ENCODE results near the gene PI16. TPM values are rescaled to one million over a fixed set of nuclear protein-coding genes. Genes with fewer than 3 reads are reported as not detected.

Gene PI16
- total RNA-seq, 1 experiment from 2014 or later = 0.07 TPM

- DNase-seq (ENCODE audit: extremely low read depth, low read depth) = peak; percentile 88
Measured at GRCh38 chr6:36997811-36998722, 43.5 kb downstream of the PI16 start.

DNA sequence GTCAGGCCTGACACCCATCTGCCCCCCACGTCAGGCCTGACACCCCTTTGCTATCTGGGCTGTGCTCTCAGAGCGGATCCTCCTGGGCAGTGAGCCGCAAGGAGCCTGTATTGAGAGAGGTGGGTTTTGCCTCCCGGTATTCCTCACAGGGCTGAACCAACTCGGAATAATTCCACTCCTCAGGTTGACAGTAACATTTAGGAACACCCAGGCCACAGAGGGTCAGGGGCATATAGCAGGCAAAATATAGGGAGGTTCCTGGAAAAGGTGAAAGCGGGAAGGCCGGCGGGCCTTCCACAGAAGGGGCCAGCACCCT lies 44.1 kb downstream of the PI16 start:
- DNase-seq (ENCODE audit: extremely low read depth, low read depth) = no peak

DNA sequence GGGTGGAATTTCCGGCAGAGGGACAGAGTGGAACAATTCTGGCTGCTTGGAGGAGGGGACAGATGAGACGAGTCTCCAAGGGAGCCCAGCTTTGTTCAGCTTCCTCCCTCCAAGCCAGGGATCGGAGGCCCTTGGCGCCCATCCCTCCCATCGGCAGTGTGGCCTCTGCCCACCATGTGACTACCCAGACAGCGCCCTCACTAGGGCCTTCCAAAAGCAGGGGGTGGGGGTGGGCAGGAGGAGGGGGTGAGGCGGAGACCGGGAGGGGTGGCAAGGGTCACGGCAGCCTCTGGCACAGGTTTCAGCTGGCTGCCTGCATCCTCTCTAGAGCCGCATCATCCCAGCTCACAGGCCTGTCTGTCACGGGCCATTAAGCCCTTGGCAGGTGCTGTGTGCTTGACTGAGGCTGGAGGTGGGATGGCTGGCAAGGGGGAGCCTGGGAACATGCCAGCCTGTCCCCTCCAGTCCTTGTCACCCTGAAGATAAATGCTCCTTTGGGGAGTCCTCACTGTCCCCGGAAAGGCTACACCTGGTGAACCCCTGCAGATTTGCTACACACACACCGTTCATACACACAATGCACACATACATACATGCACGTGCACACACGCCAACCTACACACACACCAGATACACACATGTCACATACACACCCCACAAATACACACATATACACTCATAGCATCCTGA lies 44.7 kb downstream of the PI16 start:
- no peak for DNase-seq (ENCODE audit: extremely low read depth, low read depth)

DNA sequence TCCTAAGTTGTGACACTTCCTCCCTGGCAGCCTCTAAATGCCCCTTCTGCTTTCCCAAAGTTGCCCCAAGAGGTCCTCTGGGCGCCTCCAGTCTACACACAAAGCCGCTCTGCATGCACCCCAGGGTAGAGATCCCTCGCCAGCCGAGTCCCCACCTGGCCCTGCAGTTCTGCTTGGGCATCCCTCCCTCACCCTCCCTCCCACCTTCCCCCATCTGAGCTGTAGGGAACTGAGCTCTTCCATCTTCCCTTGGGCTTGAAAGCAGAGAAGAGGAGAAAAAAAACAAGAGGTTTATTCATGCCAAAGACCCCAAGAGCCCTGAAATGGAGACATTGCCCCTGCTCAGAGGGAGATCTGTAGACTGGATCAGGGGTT lies 45.2 kb downstream of the PI16 start:
- no peak for DNase-seq (ENCODE audit: extremely low read depth, low read depth)

GRCh38 chr6:37004044-37004980 lies 49.8 kb downstream of the PI16 start:
- DNase-seq (ENCODE audit: extremely low read depth, low read depth) = no peak

DNA sequence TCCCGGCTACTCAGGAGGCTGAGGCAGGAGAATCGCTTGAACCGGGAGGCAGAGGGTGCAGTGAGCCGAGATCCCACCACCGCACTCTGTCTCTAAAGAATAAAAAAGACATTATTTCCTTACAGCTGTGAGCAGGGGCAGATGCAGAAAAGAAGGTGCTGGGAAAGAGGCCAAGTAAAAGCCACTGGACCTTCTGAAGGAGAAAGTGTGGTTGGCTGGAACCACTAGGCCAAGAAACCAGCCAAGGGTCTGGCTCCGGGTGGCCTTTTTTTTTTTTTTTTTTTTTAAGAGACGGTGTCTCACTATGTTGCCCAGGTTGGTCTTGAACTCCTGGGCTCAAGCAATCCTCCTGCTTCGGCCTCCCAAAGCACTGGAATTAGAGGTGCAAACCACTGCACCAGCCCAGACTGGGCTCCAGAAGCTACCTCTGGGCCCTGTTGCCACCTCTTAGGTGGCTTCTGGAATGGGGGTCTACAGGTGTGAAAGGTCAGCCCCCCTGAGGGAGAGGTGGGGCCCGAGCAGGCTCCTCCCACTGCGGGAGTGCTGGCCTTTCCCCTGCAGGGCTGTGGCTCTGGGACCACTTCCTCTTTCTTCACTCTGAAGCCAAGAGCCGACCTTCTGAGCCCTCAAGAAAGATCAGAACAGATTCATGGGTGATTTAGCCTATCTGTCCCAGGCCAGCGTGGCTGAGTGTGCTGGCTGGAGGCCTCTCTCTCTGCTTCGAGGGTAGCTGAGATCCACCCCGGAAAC lies 50.7 kb downstream of the PI16 start, which contains the start of gene FGD2:
Gene FGD2, plus strand, starts transcription at position 595 of the 750 bp plus-strand sequence. CDS start 163 bp downstream, outside the sequence.
- DNase-seq (ENCODE audit: extremely low read depth, low read depth) = no peak

- DNase-seq (ENCODE audit: extremely low read depth, low read depth) = no peak
Measured at GRCh38 chr6:37005827-37006567, 51.5 kb downstream of the PI16 start.

DNA sequence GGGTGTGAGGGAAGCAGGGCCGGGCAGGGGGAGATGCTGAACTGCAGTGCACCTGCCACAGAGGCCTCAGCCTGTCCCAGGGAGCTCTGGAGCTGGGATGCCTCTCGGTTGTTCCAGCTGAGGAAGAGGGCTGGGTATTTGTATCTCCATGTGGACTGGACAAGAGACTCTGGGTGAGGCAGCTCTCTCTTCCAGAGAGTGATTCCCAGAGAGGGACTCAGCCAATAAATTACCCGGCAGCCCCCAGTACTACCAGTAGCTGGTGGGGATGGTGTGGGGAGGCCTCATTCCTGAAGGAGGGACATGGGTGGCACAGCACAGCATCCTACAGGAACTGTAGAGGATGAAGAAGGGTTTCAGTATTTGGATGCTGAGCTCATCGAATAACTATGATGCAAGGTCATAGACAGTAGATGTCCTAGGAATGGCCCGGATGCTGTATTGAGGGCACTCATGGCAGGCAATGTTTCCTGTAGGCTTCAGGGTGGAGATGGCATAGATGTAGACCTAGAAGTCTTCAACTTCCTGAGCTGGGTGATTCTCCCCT lies 52.3 kb downstream of the PI16 start:
- DNase-seq (ENCODE audit: extremely low read depth, low read depth) = no peak

DNA sequence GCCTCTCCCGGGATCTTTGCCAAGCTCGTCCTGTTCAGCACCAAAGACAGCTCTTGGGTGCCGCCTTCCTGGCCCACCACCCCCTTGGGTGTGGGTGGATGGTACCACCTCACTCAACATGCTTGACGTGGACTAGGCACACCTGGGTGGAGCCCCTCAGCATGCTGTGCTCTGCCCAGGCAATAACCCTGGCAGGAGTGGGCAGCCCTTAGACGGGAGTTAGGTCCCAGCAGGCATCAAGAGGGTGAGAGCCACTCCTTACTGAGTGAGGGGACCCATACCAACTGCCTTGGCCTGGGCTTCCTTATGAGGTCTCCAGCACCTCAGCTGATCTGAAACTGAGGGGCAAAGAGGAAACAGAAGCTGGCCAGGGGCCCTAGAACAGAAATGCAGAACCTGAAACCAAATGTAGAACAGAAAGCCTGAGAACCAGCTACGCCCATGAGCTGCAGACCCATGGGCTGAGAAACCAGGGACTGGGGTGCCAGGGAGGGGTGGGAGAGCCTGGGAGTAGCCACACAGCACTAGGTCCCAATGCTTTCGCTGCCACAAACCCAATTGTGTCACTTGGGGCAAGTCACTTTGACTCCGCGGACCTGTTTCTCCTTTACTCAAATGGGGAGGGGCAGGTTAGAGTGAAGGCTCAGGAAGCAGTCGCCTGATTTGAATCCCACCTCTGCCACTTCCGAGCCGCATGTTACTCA lies 53.0 kb downstream of the PI16 start:
- no peak for DNase-seq (ENCODE audit: extremely low read depth, low read depth)

DNA sequence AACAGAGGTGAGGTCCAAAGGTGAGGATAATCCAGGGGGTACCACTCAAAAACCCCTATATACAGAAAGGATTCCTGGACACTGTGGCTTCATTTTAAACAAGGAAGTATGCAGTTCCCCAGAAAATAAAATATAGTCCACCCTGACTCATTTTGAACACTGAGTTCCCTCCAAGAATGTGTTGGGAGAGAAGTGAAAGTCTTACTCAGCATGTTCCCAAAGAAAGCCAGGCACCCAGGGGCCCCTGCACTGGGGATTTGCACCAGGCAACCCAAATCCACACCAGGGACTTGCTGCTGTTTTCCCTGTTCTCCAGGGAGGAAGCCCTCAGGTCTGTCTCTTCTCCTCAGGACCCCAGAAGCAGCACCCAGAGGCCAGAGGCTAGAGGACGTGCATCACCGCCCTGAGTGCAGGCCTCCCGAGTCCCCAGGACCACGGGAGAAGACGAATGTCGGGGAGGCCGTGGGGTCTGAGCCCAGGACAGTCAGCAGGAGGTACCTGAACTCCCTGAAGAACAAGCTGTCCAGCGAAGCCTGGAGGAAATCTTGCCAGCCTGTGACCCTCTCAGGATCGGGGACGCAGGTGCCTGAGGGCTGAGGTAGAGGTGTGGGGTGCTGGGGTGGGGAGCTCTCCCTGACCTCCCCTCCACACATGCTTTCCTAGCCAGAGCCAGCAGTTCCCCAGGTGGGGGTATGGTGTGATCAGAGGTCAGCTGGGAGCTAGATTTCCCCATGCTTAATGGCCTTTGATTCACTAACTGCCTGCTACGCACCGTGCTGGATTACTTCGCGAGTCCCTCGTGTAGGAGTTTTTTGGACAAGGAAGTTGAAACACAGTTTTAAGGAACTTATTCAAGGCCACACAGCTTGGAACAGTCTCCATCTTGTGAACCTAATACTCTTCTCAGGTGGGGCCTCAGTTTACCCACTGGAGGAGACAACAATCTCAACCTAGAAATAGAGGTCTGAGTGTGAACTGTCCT lies 54.2 kb downstream of the PI16 start:
- no peak for DNase-seq (ENCODE audit: extremely low read depth, low read depth)

GRCh38 chr6:37010402-37010892 lies 55.9 kb downstream of the PI16 start:
- no peak for DNase-seq (ENCODE audit: extremely low read depth, low read depth)

- DNase-seq (ENCODE audit: extremely low read depth, low read depth) = peak; percentile 75
Measured at GRCh38 chr6:37011656-37012378, 57.3 kb downstream of the PI16 start.

GRCh38 chr6:37013516-37014491 lies 59.3 kb downstream of the PI16 start:
- DNase-seq (ENCODE audit: extremely low read depth, low read depth) = no peak
